OCI-LY3 (cell line): ENCODE results near the gene ABCC5.

ENCODE experiments used
- EZH2phosphoT487 ChIP-seq: fragments of 200-600 bp; shearing (Covaris generic); IDR thresholded peaks from 2 replicates; pipeline ENCODE4 v1.6.1; 2018; ENCODE audit warnings: antibody characterized with exemption, mixed run types, low read depth
- TF ChIP-seq, protein P1 (sequence below): fragments of 200-600, 300-600 bp; sonication (generic); IDR thresholded peaks from 2 replicates; pipeline ENCODE4 v1.5.1; 2014; ENCODE audit warnings: antibody characterized with exemption, low read length, low read depth

DNA sequence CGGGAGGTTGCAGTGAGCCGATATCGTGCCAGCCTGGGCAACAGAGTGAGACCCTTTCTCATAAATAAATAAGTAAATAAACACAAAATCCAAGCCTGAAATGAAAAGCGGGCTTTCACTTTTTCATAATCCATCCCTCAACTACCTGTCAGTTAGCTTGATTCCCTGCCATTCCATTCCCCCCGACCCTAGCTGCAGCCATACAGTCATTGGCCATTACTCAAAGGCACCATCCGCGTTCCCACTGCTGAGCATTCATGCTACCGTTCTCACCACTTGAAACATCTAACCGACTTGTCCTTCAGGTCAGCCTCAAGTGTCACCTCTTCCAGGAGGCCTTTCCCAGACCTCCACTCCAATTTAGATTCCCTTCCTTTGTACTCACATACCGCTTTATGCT lies 131.9 kb downstream of the ABCC5 start:
- TF ChIP-seq, protein P1, sequence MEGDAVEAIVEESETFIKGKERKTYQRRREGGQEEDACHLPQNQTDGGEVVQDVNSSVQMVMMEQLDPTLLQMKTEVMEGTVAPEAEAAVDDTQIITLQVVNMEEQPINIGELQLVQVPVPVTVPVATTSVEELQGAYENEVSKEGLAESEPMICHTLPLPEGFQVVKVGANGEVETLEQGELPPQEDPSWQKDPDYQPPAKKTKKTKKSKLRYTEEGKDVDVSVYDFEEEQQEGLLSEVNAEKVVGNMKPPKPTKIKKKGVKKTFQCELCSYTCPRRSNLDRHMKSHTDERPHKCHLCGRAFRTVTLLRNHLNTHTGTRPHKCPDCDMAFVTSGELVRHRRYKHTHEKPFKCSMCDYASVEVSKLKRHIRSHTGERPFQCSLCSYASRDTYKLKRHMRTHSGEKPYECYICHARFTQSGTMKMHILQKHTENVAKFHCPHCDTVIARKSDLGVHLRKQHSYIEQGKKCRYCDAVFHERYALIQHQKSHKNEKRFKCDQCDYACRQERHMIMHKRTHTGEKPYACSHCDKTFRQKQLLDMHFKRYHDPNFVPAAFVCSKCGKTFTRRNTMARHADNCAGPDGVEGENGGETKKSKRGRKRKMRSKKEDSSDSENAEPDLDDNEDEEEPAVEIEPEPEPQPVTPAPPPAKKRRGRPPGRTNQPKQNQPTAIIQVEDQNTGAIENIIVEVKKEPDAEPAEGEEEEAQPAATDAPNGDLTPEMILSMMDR: no peak
- no peak for TF ChIP-seq EZH2phosphoT487
